ENCODE results near the gene MAP4K4.
"Not testable (repeated sequence)": the region's sequence is repeated elsewhere in the genome, so short reads cannot be mapped to it uniquely, and the experiment has no call there.

Gene MAP4K4

GRCh38 chr2:101912545-101912944 lies 215.0 kb downstream of the MAP4K4 start:
- no peak overlapping the region for H3K4me3 ChIP-seq (ENCODE audit: low read depth, low read length)
- no peak for TF ChIP-seq CTCF (IDR thresholded peaks at IDR 0.05; ENCODE audit: low read depth, low read length, missing control alignments)
- no peak for DNase-seq (ENCODE audit: low read depth)
- in situ Hi-C loops (cut with HindIII; ENCODE audit: low sequenced_read_pairs): no loop called here

GRCh38 chr2:101921319-101921952 lies 223.9 kb downstream of the MAP4K4 start:
- no peak overlapping the region for H3K4me3 ChIP-seq (ENCODE audit: low read depth, low read length)
- in situ Hi-C loops (cut with HindIII; ENCODE audit: low sequenced_read_pairs): no loop called here
- DNase-seq (ENCODE audit: low read depth): no peak

GRCh38 chr2:101921953-101922325 lies 224.4 kb downstream of the MAP4K4 start:
- H3K4me3 ChIP-seq (ENCODE audit: low read depth, low read length): no peak overlapping the region
- DNase-seq (ENCODE audit: low read depth): no peak
- in situ Hi-C loops (cut with HindIII; ENCODE audit: low sequenced_read_pairs): no loop called here
- no peak for TF ChIP-seq CTCF (IDR thresholded peaks at IDR 0.05; ENCODE audit: low read depth, low read length, missing control alignments)

More at GRCh38 chr2:101921319-101921952, 223.9 kb downstream of the MAP4K4 start:
- TF ChIP-seq CTCF (IDR thresholded peaks at IDR 0.05; ENCODE audit: low read depth, low read length, missing control alignments): no peak

- DNase-seq (ENCODE audit: low read depth); H3K4me3 ChIP-seq (ENCODE audit: low read depth, low read length); in situ Hi-C loops (cut with HindIII; ENCODE audit: low sequenced_read_pairs): not testable (repeated sequence)
Observed at GRCh38 chr2:101924311-101924710, 226.8 kb downstream of the MAP4K4 start.

GRCh38 chr2:101930019-101930418 lies 232.5 kb downstream of the MAP4K4 start:
- in situ Hi-C loops (cut with HindIII; ENCODE audit: low sequenced_read_pairs): no loop called here
- TF ChIP-seq CTCF (IDR thresholded peaks at IDR 0.05; ENCODE audit: low read depth, low read length, missing control alignments): no peak
- H3K4me3 ChIP-seq (ENCODE audit: low read depth, low read length): no peak overlapping the region
- DNase-seq (ENCODE audit: low read depth): no peak

- in situ Hi-C loops (cut with HindIII; ENCODE audit: low sequenced_read_pairs): no loop called here
- TF ChIP-seq CTCF (IDR thresholded peaks at IDR 0.05; ENCODE audit: low read depth, low read length, missing control alignments): no peak
- no peak overlapping the region for H3K4me3 ChIP-seq (ENCODE audit: low read depth, low read length)
- DNase-seq (ENCODE audit: low read depth): no peak
Observed at GRCh38 chr2:101930847-101931246, 233.3 kb downstream of the MAP4K4 start.

- TF ChIP-seq CTCF (IDR thresholded peaks at IDR 0.05; ENCODE audit: low read depth, low read length, missing control alignments): no peak
- in situ Hi-C loops (cut with HindIII; ENCODE audit: low sequenced_read_pairs): no loop called here
Observed at GRCh38 chr2:101931402-101931801, 233.9 kb downstream of the MAP4K4 start.

GRCh38 chr2:101935764-101936163 lies 238.3 kb downstream of the MAP4K4 start:
- DNase-seq (ENCODE audit: low read depth); in situ Hi-C loops (cut with HindIII; ENCODE audit: low sequenced_read_pairs); H3K4me3 ChIP-seq (ENCODE audit: low read depth, low read length): not testable (repeated sequence)

More at GRCh38 chr2:101931402-101931801, 233.9 kb downstream of the MAP4K4 start:
- no peak for DNase-seq (ENCODE audit: low read depth)
- H3K4me3 ChIP-seq (ENCODE audit: low read depth, low read length): no peak overlapping the region

Measured in astrocyte of the cerebellum (primary cell).